ENCODE results near the gene ACSL1.
A peak's percentile ranks its signal among the peaks of the same experiment; 100 is the strongest.

The ACSL1 gene

GRCh38 chr4:184857441-184858121 lies 31.8 kb upstream of the ACSL1 start:
- no peak overlapping the region for H3K27ac ChIP-seq (ENCODE audit: low read length, poor library complexity, severe bottlenecking)
- H3K18ac ChIP-seq (ENCODE audit: low read depth in 1 of 2, low read length in 2 of 2) = no peak overlapping the region
- no peak overlapping the region for H4K91ac ChIP-seq (ENCODE audit: low read length)
- no peak overlapping the region for H2AFZ ChIP-seq (ENCODE audit: low read depth, low read length)
- DNase-seq = no peak
- no peak overlapping the region for H3K4ac ChIP-seq (ENCODE audit: low read depth in 1 of 2, low read length in 2 of 2)
- no peak overlapping the region for H2AK5ac ChIP-seq (ENCODE audit: low read length, severe bottlenecking)
- H3K9me3 ChIP-seq (ENCODE audit: control insufficient read depth, low read length) = no peaks in the 10 kb centered on the region
- H3K4me3 ChIP-seq (ENCODE audit: insufficient read depth in 1 of 2, low read depth in 1 of 2, low read length in 2 of 2) = no peak overlapping the region
- H4K8ac ChIP-seq (ENCODE audit: low read length) = no peak overlapping the region
- 74% methylated on average over 11 of the region's 11 CpGs for WGBS
- H3K36me3 ChIP-seq (ENCODE audit: control insufficient read depth in 1 of 2, insufficient read depth in 2 of 2, low read depth in 1 of 2, low read length in 2 of 2) = no peaks in the 10 kb centered on the region
- no peak overlapping the region for H2BK15ac ChIP-seq (ENCODE audit: low read depth, poor library complexity, severe bottlenecking)
- H2BK5ac ChIP-seq (ENCODE audit: low read depth, low read length, poor library complexity, severe bottlenecking) = no peak overlapping the region
- H3K79me1 ChIP-seq (replicated peaks; ENCODE audit: low read length, poor library complexity, severe bottlenecking) = no peaks in the 10 kb centered on the region
- H3K14ac ChIP-seq (ENCODE audit: low read length in 2 of 2) = no peak overlapping the region
- no peak overlapping the region for H2BK12ac ChIP-seq (ENCODE audit: low read length in 2 of 2)
- no peak overlapping the region for H3K9ac ChIP-seq (ENCODE audit: low read length)
- H3K4me2 ChIP-seq (ENCODE audit: low read length, poor library complexity, severe bottlenecking) = no peak overlapping the region
- no peak overlapping the region for H3K23ac ChIP-seq (ENCODE audit: low read length in 2 of 2)
- no peaks in the 10 kb centered on the region for H3K4me1 ChIP-seq (ENCODE audit: control insufficient read depth, insufficient read depth, low read depth, low read length)
- no peak overlapping the region for H2BK120ac ChIP-seq (ENCODE audit: low read depth, low read length)
- peaks cover 0 to under 1% of the 10 kb centered on the region in 2 experiments for H3K27me3 ChIP-seq (ENCODE audit: control insufficient read depth in 1 of 2, insufficient read depth in 1 of 2, low read length in 2 of 2)

GRCh38 chr4:184856277-184856609 lies 30.5 kb upstream of the ACSL1 start:
- Histone ChIP-seq H2AK5ac (ENCODE audit: low read length, severe bottlenecking) (no peak overlapping the region), H4K91ac (ENCODE audit: low read length) (no peak overlapping the region), H3K23ac (ENCODE audit: low read length in 2 of 2) (no peak overlapping the region), H2BK15ac (ENCODE audit: low read depth, poor library complexity, severe bottlenecking) (no peak overlapping the region), H2BK5ac (ENCODE audit: low read depth, low read length, poor library complexity, severe bottlenecking) (no peak overlapping the region), H2BK12ac (ENCODE audit: low read length in 2 of 2) (no peak overlapping the region), H3K4ac (ENCODE audit: low read depth in 1 of 2, low read length in 2 of 2) (no peak overlapping the region), H3K79me1 (replicated peaks; ENCODE audit: low read length, poor library complexity, severe bottlenecking) (no peaks in the 10 kb centered on the region), H3K27ac (ENCODE audit: low read length, poor library complexity, severe bottlenecking) (no peak overlapping the region), H3K4me1 (ENCODE audit: control insufficient read depth, insufficient read depth, low read depth, low read length) (no peaks in the 10 kb centered on the region), H3K9ac (ENCODE audit: low read length) (peak overlapping the region; percentile 29), H3K14ac (ENCODE audit: low read length in 2 of 2) (no peak overlapping the region), H2BK120ac (ENCODE audit: low read depth, low read length) (no peak overlapping the region), H2AFZ (ENCODE audit: low read depth, low read length) (no peak overlapping the region), H3K18ac (ENCODE audit: low read depth in 1 of 2, low read length in 2 of 2) (no peak overlapping the region), H3K4me3 (ENCODE audit: insufficient read depth in 1 of 2, low read depth in 1 of 2, low read length in 2 of 2) (no peak overlapping the region), H3K9me3 (ENCODE audit: control insufficient read depth, low read length) (no peaks in the 10 kb centered on the region), H4K8ac (ENCODE audit: low read length) (no peak overlapping the region), H3K36me3 (ENCODE audit: control insufficient read depth in 1 of 2, insufficient read depth in 2 of 2, low read depth in 1 of 2, low read length in 2 of 2) (no peaks in the 10 kb centered on the region), H3K27me3 (ENCODE audit: control insufficient read depth in 1 of 2, insufficient read depth in 1 of 2, low read length in 2 of 2) (peaks cover 0 to 9% of the 10 kb centered on the region in 2 experiments), H3K4me2 (ENCODE audit: low read length, poor library complexity, severe bottlenecking) (no peak overlapping the region)
- DNase-seq = no peak
- WGBS = no CpG with 5 or more reads among the region's 1 CpG

GRCh38 chr4:184854673-184855072 lies 28.9 kb upstream of the ACSL1 start:
- Histone ChIP-seq H2BK120ac (ENCODE audit: low read depth, low read length) (no peak overlapping the region), H2BK15ac (ENCODE audit: low read depth, poor library complexity, severe bottlenecking) (no peak overlapping the region), H3K4me3 (ENCODE audit: insufficient read depth in 1 of 2, low read depth in 1 of 2, low read length in 2 of 2) (no peak overlapping the region), H3K4me1 (ENCODE audit: control insufficient read depth, insufficient read depth, low read depth, low read length) (no peaks in the 10 kb centered on the region), H2AK5ac (ENCODE audit: low read length, severe bottlenecking) (no peak overlapping the region), H2AFZ (ENCODE audit: low read depth, low read length) (no peak overlapping the region), H3K4me2 (ENCODE audit: low read length, poor library complexity, severe bottlenecking) (no peak overlapping the region), H3K27ac (ENCODE audit: low read length, poor library complexity, severe bottlenecking) (no peak overlapping the region), H3K36me3 (ENCODE audit: control insufficient read depth in 1 of 2, insufficient read depth in 2 of 2, low read depth in 1 of 2, low read length in 2 of 2) (no peaks in the 10 kb centered on the region), H3K23ac (ENCODE audit: low read length in 2 of 2) (no peak overlapping the region), H4K91ac (ENCODE audit: low read length) (no peak overlapping the region), H3K4ac (ENCODE audit: low read depth in 1 of 2, low read length in 2 of 2) (no peak overlapping the region), H4K8ac (ENCODE audit: low read length) (no peak overlapping the region), H3K14ac (ENCODE audit: low read length in 2 of 2) (no peak overlapping the region), H3K9me3 (ENCODE audit: control insufficient read depth, low read length) (no peaks in the 10 kb centered on the region), H3K9ac (ENCODE audit: low read length) (no peak overlapping the region), H3K27me3 (ENCODE audit: control insufficient read depth in 1 of 2, insufficient read depth in 1 of 2, low read length in 2 of 2) (peaks cover 0 to 9% of the 10 kb centered on the region in 2 experiments), H2BK12ac (ENCODE audit: low read length in 2 of 2) (no peak overlapping the region), H2BK5ac (ENCODE audit: low read depth, low read length, poor library complexity, severe bottlenecking) (no peak overlapping the region), H3K79me1 (replicated peaks; ENCODE audit: low read length, poor library complexity, severe bottlenecking) (no peaks in the 10 kb centered on the region), H3K18ac (ENCODE audit: low read depth in 1 of 2, low read length in 2 of 2) (no peak overlapping the region)
- 85% methylated on average over 4 of the region's 6 CpGs for WGBS
- DNase-seq = no peak

DNA sequence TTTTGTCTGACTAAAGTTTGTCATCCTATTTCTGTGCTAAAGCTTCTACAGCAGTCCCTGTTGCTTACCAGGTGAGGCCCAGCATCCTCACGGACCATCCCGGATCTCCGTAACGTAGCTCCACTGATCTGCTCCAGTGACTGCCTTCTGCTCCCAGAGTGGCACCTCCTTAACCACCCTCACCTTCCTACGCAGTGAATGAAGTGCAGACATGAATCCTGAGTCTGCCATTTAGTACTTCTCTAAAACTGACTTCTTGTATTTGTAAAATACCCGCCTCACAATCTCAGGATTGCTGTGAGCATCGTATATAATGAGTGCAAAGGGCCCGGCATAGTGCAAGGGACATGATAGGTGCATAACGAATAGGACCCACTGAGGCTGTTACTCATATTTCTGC lies 27.7 kb upstream of the ACSL1 start:
- Histone ChIP-seq H4K91ac (ENCODE audit: low read length) (no peak overlapping the region), H3K14ac (ENCODE audit: low read length in 2 of 2) (no peak overlapping the region)
- WGBS = 84% methylated on average over 9 of the region's 9 CpGs

More for the DNA sequence above, 27.7 kb upstream of the ACSL1 start:
- Histone ChIP-seq H3K36me3 (ENCODE audit: control insufficient read depth in 1 of 2, insufficient read depth in 2 of 2, low read depth in 1 of 2, low read length in 2 of 2) (no peaks in the 10 kb centered on the region), H3K4me1 (ENCODE audit: control insufficient read depth, insufficient read depth, low read depth, low read length) (no peaks in the 10 kb centered on the region), H3K27ac (ENCODE audit: low read length, poor library complexity, severe bottlenecking) (no peak overlapping the region), H3K27me3 (ENCODE audit: control insufficient read depth in 1 of 2, insufficient read depth in 1 of 2, low read length in 2 of 2) (peaks cover 0 to 9% of the 10 kb centered on the region in 2 experiments), H3K4ac (ENCODE audit: low read depth in 1 of 2, low read length in 2 of 2) (no peak overlapping the region), H3K18ac (ENCODE audit: low read depth in 1 of 2, low read length in 2 of 2) (no peak overlapping the region), H2AK5ac (ENCODE audit: low read length, severe bottlenecking) (no peak overlapping the region), H3K79me1 (replicated peaks; ENCODE audit: low read length, poor library complexity, severe bottlenecking) (no peaks in the 10 kb centered on the region), H3K9me3 (ENCODE audit: control insufficient read depth, low read length) (no peaks in the 10 kb centered on the region), H3K4me2 (ENCODE audit: low read length, poor library complexity, severe bottlenecking) (no peak overlapping the region), H3K4me3 (ENCODE audit: insufficient read depth in 1 of 2, low read depth in 1 of 2, low read length in 2 of 2) (no peak overlapping the region), H2BK120ac (ENCODE audit: low read depth, low read length) (no peak overlapping the region), H3K9ac (ENCODE audit: low read length) (no peak overlapping the region), H2BK5ac (ENCODE audit: low read depth, low read length, poor library complexity, severe bottlenecking) (no peak overlapping the region), H2AFZ (ENCODE audit: low read depth, low read length) (no peak overlapping the region), H4K8ac (ENCODE audit: low read length) (no peak overlapping the region), H2BK12ac (ENCODE audit: low read length in 2 of 2) (no peak overlapping the region), H3K23ac (ENCODE audit: low read length in 2 of 2) (no peak overlapping the region), H2BK15ac (ENCODE audit: low read depth, poor library complexity, severe bottlenecking) (no peak overlapping the region)
- DNase-seq = no peak

Data from mesenchymal stem cell (in vitro differentiated cells and primary cell).